Activated T-cell treated with anti-CD3 and anti-CD28 coated beads for 4 hours (primary cell): Measurements from ENCODE around the gene GRB10.
"Not testable (repeated sequence)": the region's sequence is repeated elsewhere in the genome, so short reads cannot be mapped to it uniquely, and the experiment has no call there.

Experiments used
- DNase-seq: peaks from one replicate; pipeline ENCODE4 v3.0.0-alpha.2; 2020

The GRB10 gene

GRCh38 chr7:50596484-50596883 lies 186.2 kb downstream of the GRB10 start:
- DNase-seq: no peak

DNA sequence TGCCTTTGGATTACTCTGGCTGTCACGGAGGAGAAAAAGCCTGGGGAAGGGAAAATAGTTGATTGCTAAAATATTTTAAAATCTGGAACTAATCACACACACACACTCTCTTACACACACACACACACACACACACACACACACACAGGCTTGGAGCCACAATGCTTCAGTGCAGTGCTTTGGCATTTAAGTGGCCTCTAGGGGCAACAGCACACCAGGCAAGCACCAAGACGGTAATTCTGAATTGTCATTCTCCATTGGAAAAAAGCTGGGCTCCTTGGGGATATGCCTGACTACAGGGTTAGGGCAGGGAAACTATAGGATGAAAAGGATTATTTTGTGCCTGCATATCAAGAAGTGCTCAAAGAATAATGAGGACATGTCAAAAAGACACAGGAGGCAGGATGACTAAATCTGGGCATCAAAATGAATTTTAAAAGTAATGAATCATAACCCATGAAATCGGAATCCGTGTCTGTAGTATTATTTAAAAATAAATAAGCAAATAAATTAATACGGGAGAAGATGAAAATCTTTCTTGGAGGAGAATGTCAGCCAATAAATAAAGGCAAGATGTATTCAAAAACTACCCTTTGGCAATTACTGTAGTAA lies 187.1 kb downstream of the GRB10 start:
- DNase-seq: no peak

GRCh38 chr7:50594734-50595485 lies 187.8 kb downstream of the GRB10 start:
- DNase-seq: no peak

DNA sequence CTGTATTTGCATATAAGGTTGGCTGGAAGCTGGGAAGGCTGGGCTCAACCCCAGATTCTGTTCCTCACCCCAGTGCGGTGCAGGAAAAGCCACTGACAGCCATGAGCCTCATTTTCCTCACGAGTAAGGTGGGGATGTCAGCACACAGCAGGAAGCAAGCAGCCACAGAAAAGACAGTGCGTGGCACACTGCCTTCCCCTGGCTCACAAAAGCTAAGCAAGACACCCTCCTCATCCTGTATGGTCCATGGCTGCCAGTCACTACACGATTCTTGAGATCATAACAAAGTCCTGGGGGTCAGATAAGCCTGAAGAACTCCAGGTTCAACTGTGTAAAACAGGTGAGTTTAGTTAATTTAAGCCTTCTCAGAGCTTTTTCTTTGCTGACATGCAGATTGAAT lies 188.6 kb downstream of the GRB10 start:
- no peak for DNase-seq

DNA sequence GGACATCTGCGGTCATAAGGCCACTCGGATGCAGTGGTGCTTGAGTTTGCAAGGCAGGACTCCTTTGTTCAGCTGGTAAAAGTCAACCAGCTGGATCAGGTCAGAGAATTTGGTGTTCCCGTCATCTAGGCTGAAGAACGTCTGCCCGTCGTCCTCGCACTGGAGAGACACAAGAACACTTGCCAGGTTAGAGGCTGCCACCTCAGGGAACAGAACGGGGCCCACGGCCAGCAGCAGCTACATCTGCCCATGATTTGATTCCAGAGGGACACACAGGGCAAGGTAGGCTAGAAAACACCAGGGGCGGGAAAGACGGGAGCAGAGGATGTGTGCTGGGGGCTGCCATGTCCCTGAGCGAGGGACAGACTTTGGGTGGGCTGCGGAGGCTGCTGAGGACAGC lies 189.8 kb downstream of the GRB10 start:
- no peak for DNase-seq

GRCh38 chr7:50591480-50592438 lies 190.9 kb downstream of the GRB10 start:
- DNase-seq: no peak

DNA sequence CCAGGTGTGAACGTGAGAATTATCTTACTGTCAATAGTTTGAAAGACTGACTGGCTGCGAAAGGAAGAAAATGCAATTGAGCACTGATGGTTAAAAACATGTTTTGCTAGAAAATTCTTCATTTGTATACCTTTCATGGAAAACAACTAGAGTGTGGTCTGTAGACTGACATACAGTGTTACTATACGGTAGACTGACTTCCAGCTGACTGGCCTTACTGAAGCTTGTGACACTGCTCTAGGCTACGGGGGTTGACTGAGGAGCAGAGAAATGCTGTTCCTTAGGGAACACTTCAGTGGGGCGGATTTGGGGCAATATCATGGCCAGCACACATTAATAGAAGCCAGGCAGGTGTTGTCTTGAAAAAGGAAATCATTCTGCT lies 191.6 kb downstream of the GRB10 start:
- DNase-seq: no peak

GRCh38 chr7:50590535-50590934 lies 192.2 kb downstream of the GRB10 start:
- no peak for DNase-seq

- DNase-seq: no peak
Measured at GRCh38 chr7:50589364-50589763, 193.3 kb downstream of the GRB10 start.

DNA sequence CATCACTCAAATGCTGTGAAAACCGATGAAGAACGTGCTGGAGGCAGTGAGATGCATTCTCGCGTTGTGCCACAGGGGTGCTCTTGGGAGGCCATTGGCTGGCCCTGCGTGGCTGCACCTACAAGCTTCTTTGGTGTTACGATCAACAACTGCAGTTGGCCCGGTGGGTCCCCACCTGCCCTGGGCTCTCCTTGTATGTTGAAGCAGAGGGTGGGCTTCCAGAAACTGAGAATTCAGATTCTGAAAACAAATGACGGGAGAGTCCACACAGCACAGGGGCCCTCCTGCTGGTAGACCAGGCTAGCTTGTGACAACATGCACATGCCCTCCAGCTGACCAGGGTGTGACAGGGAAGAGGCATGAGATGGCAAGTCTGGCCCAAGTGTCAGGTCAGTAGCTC lies 193.8 kb downstream of the GRB10 start:
- no peak for DNase-seq

GRCh38 chr7:50587737-50588136 lies 195.0 kb downstream of the GRB10 start:
- DNase-seq: no peak

DNA sequence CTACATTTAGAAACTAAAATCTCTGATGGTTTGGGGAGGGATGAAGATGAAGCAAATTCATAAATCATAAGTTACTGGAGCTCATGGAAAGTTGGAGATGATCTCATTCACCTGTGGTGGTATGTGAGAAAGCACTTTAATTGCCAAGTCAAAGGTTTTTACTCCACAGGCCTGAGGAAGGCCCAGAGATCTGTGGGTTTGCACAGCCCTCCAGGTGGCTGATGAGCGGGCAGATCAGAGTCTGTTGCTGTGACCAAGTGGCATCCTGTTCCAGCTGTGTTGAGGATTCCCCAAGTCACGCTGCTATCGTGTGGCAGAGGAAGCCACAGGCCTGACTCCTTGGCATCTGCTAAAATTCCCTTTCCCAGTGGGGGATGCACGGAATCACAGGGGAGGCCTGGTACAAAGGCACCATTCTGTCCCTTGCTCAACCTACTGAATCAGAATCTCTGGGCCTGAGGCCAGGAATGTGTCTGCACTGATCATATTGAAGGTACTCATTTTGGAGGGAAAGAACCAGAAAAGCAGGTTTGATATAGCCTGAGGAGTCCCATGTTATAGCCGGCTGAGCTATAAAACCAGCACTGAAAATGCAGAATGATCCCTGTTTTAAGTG lies 197.8 kb downstream of the GRB10 start:
- DNase-seq: no peak

DNA sequence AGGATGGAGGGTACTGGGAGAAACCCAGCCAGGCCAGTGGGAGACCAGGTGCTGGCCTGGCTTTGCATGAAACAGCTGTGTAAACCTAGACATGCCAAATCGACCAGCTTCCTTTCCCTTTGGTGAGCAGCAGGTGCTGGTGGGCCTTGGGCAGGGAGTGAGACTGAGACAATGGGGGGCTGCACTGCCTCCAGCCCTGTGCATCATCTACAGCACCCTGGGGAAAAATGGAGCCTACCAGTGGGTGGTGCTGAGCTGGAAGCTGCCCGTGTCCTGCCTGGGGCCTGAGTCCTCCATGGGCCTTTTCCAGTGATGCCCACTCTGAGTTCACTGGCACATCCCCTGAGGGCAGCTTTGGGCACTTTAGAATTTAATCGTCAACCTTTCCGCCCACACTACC lies 198.3 kb downstream of the GRB10 start:
- no peak for DNase-seq

DNA sequence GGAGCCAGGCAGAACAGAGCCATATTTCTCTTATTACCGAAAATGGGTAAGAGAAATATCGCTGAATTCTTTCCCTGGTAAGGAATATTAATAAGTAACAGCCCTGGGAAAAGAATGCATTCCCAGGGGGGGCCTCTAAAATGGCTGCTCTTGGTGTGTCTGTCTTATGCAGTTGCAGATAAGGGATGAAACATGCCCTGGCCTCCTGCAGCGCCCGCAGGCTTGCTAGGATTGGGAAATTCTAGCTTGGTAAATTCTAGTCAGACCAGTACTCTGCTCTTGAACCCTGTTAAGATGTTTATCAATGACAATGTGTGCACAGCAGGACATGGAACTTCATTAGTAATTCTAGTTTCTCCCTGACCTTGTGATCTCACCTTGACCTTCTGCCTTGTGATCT lies 199.4 kb downstream of the GRB10 start:
- not testable (repeated sequence) for DNase-seq

DNA sequence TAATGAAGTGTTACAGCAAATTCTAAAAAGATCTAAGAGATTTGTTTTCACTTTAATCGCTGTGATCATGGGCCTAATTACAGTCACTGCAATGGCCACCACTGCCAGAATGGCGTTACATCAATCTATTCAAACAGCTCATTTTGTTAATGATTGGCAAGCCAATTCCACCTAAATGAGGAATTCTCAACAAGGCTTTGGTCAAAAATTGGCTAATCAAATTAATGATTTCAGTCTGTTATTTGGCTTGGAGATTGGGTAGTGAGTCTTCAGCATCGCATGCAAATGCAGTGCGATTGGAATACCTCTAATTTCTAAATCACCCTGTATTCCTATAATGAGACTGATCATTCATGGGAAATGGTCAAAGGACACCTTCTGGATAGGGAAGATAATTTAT lies 200.4 kb downstream of the GRB10 start:
- not testable (repeated sequence) for DNase-seq

- DNase-seq: not testable (repeated sequence)
Measured at GRCh38 chr7:50580666-50581065, 202.0 kb downstream of the GRB10 start.

DNA sequence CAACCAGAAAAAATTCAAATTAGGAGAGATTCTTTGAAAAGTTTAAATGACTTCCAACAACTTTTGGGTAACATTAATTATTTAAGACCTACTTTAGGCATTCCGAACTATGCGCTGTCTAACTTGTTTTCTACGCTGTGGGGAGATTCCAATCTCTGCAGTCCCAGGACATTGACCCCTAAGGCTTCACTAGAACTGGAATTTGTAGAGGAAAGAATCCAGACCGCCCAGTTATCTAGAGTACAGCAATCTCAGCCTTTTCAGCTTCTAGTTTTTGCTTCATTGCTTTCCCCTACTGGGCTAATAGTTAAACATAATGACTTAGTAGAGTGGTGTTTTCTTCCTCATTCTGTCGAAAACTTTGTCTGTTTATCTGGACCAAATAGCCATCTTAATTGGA lies 202.6 kb downstream of the GRB10 start:
- DNase-seq: no peak

DNA sequence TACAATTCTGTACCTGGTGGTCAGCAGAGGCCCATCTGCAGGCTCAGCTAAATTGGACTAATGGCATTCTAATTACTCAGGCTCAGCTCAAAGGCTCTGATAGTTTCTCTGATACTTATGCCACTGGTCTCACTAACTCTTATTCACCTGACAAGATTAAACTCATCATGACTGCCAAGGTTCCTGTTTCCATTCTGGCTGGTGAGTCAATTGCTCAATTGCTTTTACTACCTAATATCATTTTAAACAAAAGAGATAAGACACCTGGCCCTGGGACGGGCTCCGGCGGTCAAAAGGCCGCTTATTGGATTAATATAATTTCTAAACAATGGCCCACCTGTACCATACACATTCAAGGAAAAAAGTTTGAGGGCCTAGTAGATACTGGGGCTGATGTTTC lies 204.6 kb downstream of the GRB10 start:
- not testable (repeated sequence) for DNase-seq

DNA sequence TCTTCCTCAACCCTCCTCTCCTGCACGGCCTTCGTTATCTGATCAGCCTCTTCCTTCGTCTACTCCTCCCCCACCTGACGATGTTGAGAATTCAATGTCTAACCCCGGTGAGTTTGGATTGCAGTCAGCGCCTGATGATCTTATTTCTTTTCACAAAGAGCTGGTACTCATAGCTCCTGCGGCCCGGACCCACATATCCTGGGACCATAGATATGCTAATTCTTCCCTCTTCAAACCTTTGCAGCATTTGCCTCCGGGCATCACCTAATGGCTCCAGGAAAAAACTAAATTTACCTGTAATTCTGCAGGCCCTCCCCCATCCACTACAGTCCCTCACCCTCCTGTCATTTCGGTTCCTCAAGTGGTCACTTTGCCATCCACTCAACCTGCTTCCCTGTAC lies 205.1 kb downstream of the GRB10 start:
- no peak for DNase-seq

DNA sequence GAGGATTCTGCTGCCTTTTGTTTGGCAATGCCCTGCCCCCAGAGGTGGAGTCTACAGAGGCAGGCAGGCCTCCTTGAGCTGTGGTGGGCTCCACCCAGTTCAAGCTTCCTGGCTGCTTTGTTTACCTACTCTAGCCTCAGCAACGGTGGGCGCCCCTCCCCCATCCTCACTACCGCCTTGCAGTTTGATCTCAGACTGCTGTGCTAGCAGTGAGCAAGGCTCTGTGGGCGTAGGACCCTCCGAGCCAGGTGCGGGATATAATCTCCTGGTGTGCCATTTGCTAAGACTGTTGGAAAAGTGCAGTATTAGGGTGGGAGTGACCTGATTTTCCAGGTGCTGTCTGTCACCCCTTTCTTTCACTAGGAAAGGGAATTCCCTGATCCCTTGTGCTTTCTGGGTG lies 206.3 kb downstream of the GRB10 start:
- not testable (repeated sequence) for DNase-seq

GRCh38 chr7:50567715-50568261 lies 214.9 kb downstream of the GRB10 start:
- no peak for DNase-seq

DNA sequence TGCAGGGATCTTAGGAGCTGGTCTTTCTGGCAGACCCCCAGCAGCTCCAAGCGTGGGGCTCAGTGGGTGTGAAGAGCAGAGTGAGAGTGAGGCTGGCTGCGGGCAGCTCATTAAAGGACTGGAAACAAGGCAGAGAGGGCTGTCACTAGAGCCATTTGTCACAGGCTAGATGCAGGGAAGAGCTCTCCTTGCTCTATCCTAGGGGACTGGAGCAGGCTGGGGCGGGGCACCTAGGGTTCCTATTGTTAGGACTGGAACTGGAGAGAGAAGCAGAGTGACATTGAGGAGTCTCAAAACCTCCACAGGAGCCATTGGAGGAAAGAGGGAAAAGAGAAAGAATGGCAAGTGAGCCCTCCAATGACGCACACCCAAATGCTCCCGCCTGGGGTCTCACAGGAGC lies 216.7 kb downstream of the GRB10 start:
- no peak for DNase-seq

- no peak for DNase-seq
Measured at GRCh38 chr7:50565559-50565916, 217.2 kb downstream of the GRB10 start.
